Upper lobe of left lung (tissue), 6 donors: ENCODE measurements around the gene CDH2. TPM values are rescaled to one million over a fixed set of nuclear protein-coding genes. Genes with fewer than 3 reads are reported as not detected.
"Not testable (repeated sequence)": the region's sequence is repeated elsewhere in the genome, so short reads cannot be mapped to it uniquely, and the experiment has no call there.

Source experiments
- ATAC-seq, 2 donors: fragments of 200-7000 bp; cut with Tn5 transposase; one replicate each; pipeline ENCODE4 v1.9.1; 2022; ENCODE audit warnings: mild to moderate bottlenecking in 2 of 2, moderate library complexity in 2 of 2; ENCODE audit not compliant: low FRiP score in 2 of 2
- DNase-seq, 2 donors: peaks; one replicate each; pipeline ENCODE4 v3.0.0-alpha.2; 2019 to 2020
- H3K27ac ChIP-seq, 4 donors: fragments of 200-600 bp; sonication (generic); one replicate each; pipeline ENCODE4 v1.5.1; 2016 to 2019
- H3K27me3 ChIP-seq, 4 donors: fragments of 200-600 bp; sonication (generic); one replicate each; pipeline ENCODE4 v1.5.1; 2017 to 2019
- H3K36me3 ChIP-seq, 4 donors: fragments of 200-600 bp; sonication (generic); one replicate each; pipeline ENCODE4 v1.5.1; 2016 to 2019
- H3K4me1 ChIP-seq, 4 donors: fragments of 200-600 bp; sonication (generic); one replicate each; pipeline ENCODE4 v1.5.1; 2018 to 2019
- H3K4me3 ChIP-seq, 4 donors: fragments of 200-600 bp; sonication (generic); one replicate each; pipeline ENCODE4 v1.5.1; 2017 to 2019; ENCODE audit warnings: mild to moderate bottlenecking in 2 of 4, moderate library complexity in 1 of 4
- H3K9me3 ChIP-seq, 4 donors: fragments of 200-600 bp; sonication (generic); one replicate each; pipeline ENCODE4 v1.5.1; 2018 to 2019
- CTCF ChIP-seq, 6 experiments: fragments of 450-650 bp in 4 of 6; fragments of 200-600 bp in 2 of 6; sonication (generic) in 2 of 6; IDR thresholded peaks; one replicate each; pipeline ENCODE4 v1.5.1; 2016 to 2019; ENCODE audit warnings: antibody characterized with exemption in 6 of 6
- EP300 ChIP-seq, 4 donors: sonication (generic); formaldehyde crosslinking; IDR thresholded peaks; one replicate each; pipeline ENCODE4 v1.5.1; 2017; ENCODE audit warnings: antibody characterized with exemption in 4 of 4, control low read depth in 2 of 4
- POLR2A ChIP-seq, 4 donors: fragments of 450-650 bp; IDR thresholded peaks; one replicate each; pipeline ENCODE4 v1.5.1; 2016 to 2017; ENCODE audit warnings: antibody characterized with exemption in 4 of 4, mild to moderate bottlenecking in 2 of 4
- POLR2AphosphoS5 ChIP-seq, 2 donors: sonication (generic); formaldehyde crosslinking; IDR thresholded peaks; one replicate each; pipeline ENCODE4 v1.5.1; 2017; ENCODE audit warnings: antibody characterized with exemption in 2 of 2
- WGBS, 2 donors: methylation state at CpG; one replicate each; pipeline ENCODE4 v1.1.5; 2017 to 2018; 5-methylcytosine and 5-hydroxymethylcytosine counted together
- total RNA-seq, 6 donors: library from RNA; depleted of rRNA in 4 of 6; stranded (reverse); fragments of >200 nt in 4 of 6; gene quantifications; one replicate each; pipeline versions ENCODE4 v1.1.0 to v1.2.1, GENCODE V29; 2016 to 2021
- donor health status: DM: no; HTN: no; CAD: no; lungs with moderate emphysema.
- donor health status: DM: no; HTN: yes; CAD: no; lungs with severe emphysema.

CDH2 gene
- total RNA-seq, 6 donors from 2014 or later: 0.20 to 2.3 (median 0.75) TPM; not detected in 2

GRCh38 chr18:27922780-27923179 lies 254.2 kb downstream of the CDH2 start:
- H3K27ac ChIP-seq: no peak overlapping the region
- no peaks in the 10 kb centered on the region for H3K9me3 ChIP-seq
- no peaks in the 10 kb centered on the region for H3K4me1 ChIP-seq
- whole genome bisulfite sequencing, 2 donors: 69 to 70% methylated on average over 5 of the region's 5 CpGs
- H3K36me3 ChIP-seq: no peaks in the 10 kb centered on the region
- no peaks in the 10 kb centered on the region for H3K27me3 ChIP-seq
- no peak overlapping the region for H3K4me3 ChIP-seq
- DNase-seq (no peak), ATAC-seq (no peak)
- TF ChIP-seq CTCF (IDR thresholded peaks at IDR 0.05) (no peak), POLR2AphosphoS5 (IDR thresholded peaks at IDR 0.05) (no peak), POLR2A (IDR thresholded peaks at IDR 0.05) (no peak), EP300 (IDR thresholded peaks at IDR 0.05) (no peak)

- H3K27me3 ChIP-seq: no peaks in the 10 kb centered on the region
- no peak for DNase-seq
- no peak overlapping the region for H3K27ac ChIP-seq
- WGBS, 2 donors: 67 to 71% methylated on average over 18 of the region's 18 CpGs
- H3K9me3 ChIP-seq: no peaks in the 10 kb centered on the region
- no peaks in the 10 kb centered on the region for H3K36me3 ChIP-seq
- no peak overlapping the region for H3K4me3 ChIP-seq
- H3K4me1 ChIP-seq: no peaks in the 10 kb centered on the region
- TF ChIP-seq POLR2A (IDR thresholded peaks at IDR 0.05): no peak
- no peak for TF ChIP-seq EP300 (IDR thresholded peaks at IDR 0.05)
- TF ChIP-seq POLR2AphosphoS5 (IDR thresholded peaks at IDR 0.05): no peak
- no peak for TF ChIP-seq CTCF (IDR thresholded peaks at IDR 0.05)
- ATAC-seq: no peak
Observed at GRCh38 chr18:27921904-27922751, 254.8 kb downstream of the CDH2 start.

GRCh38 chr18:27921392-27921791 lies 255.5 kb downstream of the CDH2 start:
- no peak for DNase-seq
- WGBS, 2 donors: 85 to 86% methylated on average over 8 of the region's 8 CpGs
- no peak overlapping the region for H3K27ac ChIP-seq
- no peak for TF ChIP-seq POLR2A (IDR thresholded peaks at IDR 0.05)
- no peak for TF ChIP-seq EP300 (IDR thresholded peaks at IDR 0.05)
- no peak for TF ChIP-seq CTCF (IDR thresholded peaks at IDR 0.05)
- no peak for TF ChIP-seq POLR2AphosphoS5 (IDR thresholded peaks at IDR 0.05)
- no peak overlapping the region for H3K4me3 ChIP-seq
- H3K4me1 ChIP-seq: no peaks in the 10 kb centered on the region
- H3K36me3 ChIP-seq: no peaks in the 10 kb centered on the region
- H3K9me3 ChIP-seq: no peaks in the 10 kb centered on the region
- H3K27me3 ChIP-seq: no peaks in the 10 kb centered on the region
- ATAC-seq: no peak

GRCh38 chr18:27920836-27921235 lies 256.1 kb downstream of the CDH2 start:
- Histone ChIP-seq H3K27ac (no peak overlapping the region), H3K36me3 (no peaks in the 10 kb centered on the region), H3K27me3 (no peaks in the 10 kb centered on the region), H3K9me3 (no peaks in the 10 kb centered on the region), H3K4me3 (no peak overlapping the region), H3K4me1 (no peaks in the 10 kb centered on the region)
- 93% methylated on average over 3 of the region's 3 CpGs for WGBS, 2 donors
- TF ChIP-seq CTCF (IDR thresholded peaks at IDR 0.05) (no peak), EP300 (IDR thresholded peaks at IDR 0.05) (no peak), POLR2A (IDR thresholded peaks at IDR 0.05) (no peak), POLR2AphosphoS5 (IDR thresholded peaks at IDR 0.05) (no peak)
- DNase-seq (no peak), ATAC-seq (no peak)

- 86 to 89% methylated on average over 2 of the region's 2 CpGs for WGBS, 2 donors
- not testable (repeated sequence) for ATAC-seq, H3K27me3 ChIP-seq, H3K27ac ChIP-seq, H3K4me3 ChIP-seq, H3K4me1 ChIP-seq, H3K36me3 ChIP-seq, DNase-seq
- H3K9me3 ChIP-seq: peaks cover 0 to 34% (median 5%) of the 10 kb centered on the region in 4 donors
Observed at GRCh38 chr18:27906189-27906588, 270.7 kb downstream of the CDH2 start.
